Measurements from ENCODE around the gene MANBA. TPM values are rescaled to one million over a fixed set of nuclear protein-coding genes. Genes with fewer than 3 reads are reported as not detected.
A peak's percentile ranks its signal among the peaks of the same experiment; 100 is the strongest.

The MANBA gene
- total and polyA plus RNA-seq, 2 of the 13 experiments (the other 11 are each of a cell fraction or from before 2014, with no cell fraction given), result 11.7 to 33.3 TPM

DNA sequence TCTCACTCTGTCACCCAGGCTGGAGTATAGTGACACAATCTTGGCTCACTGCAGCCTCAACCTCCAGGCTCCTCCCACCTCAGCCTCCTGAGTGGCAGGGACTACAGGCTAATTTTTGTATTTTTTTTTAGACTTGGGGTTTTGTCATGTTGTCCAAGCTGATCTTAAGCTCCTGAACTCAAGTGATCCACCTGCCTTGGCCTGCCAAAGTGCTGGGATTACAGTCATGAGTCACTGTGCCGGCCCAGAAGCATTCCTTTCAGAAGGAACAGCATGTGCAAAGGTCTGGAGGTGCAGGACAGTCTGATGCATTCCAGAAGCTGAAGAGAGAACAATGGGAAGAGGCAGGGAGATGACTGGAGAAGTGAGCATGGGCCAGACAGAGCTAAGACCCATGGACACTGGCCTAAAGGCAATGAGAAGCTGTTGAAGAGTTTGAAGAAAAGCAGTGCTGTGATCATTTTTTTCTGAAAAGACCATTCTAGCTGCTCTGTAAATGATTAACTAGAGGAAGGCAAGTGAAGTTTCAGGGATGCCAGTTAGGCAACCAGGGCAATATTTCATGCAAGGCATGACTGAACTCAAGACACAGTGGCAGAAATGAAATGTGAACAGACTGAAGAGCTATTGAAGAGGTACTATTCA lies 43.2 kb downstream of the MANBA start (continued):
- TF ChIP-seq, protein P1, sequence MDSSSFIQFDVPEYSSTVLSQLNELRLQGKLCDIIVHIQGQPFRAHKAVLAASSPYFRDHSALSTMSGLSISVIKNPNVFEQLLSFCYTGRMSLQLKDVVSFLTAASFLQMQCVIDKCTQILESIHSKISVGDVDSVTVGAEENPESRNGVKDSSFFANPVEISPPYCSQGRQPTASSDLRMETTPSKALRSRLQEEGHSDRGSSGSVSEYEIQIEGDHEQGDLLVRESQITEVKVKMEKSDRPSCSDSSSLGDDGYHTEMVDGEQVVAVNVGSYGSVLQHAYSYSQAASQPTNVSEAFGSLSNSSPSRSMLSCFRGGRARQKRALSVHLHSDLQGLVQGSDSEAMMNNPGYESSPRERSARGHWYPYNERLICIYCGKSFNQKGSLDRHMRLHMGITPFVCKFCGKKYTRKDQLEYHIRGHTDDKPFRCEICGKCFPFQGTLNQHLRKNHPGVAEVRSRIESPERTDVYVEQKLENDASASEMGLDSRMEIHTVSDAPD (CRISPR knock-in tag; IDR thresholded peaks at IDR 0.05), result no peak
- peak; percentile 30; the same call in 1 of the 2 replicates for TF ChIP-seq HOXA3 (CRISPR knock-in tag; IDR thresholded peaks at IDR 0.05)
- TF ChIP-seq RXRA (CRISPR knock-in tag; IDR thresholded peaks at IDR 0.05), result peak; percentile 47; the same call in 1 of the 2 replicates
- no peak for TF ChIP-seq DNMT1 (CRISPR knock-in tag; IDR thresholded peaks at IDR 0.05)
- TF ChIP-seq XRCC5 (optimal IDR thresholded peaks at IDR 0.05; ENCODE audit: low read length), result peak; percentile 73
- TF ChIP-seq, protein P2, sequence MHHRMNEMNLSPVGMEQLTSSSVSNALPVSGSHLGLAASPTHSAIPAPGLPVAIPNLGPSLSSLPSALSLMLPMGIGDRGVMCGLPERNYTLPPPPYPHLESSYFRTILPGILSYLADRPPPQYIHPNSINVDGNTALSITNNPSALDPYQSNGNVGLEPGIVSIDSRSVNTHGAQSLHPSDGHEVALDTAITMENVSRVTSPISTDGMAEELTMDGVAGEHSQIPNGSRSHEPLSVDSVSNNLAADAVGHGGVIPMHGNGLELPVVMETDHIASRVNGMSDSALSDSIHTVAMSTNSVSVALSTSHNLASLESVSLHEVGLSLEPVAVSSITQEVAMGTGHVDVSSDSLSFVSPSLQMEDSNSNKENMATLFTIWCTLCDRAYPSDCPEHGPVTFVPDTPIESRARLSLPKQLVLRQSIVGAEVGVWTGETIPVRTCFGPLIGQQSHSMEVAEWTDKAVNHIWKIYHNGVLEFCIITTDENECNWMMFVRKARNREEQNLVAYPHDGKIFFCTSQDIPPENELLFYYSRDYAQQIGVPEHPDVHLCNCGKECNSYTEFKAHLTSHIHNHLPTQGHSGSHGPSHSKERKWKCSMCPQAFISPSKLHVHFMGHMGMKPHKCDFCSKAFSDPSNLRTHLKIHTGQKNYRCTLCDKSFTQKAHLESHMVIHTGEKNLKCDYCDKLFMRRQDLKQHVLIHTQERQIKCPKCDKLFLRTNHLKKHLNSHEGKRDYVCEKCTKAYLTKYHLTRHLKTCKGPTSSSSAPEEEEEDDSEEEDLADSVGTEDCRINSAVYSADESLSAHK (CRISPR knock-in tag; IDR thresholded peaks at IDR 0.05; ENCODE audit: borderline replicate concordance), result no peak
- TF ChIP-seq, protein P3, sequence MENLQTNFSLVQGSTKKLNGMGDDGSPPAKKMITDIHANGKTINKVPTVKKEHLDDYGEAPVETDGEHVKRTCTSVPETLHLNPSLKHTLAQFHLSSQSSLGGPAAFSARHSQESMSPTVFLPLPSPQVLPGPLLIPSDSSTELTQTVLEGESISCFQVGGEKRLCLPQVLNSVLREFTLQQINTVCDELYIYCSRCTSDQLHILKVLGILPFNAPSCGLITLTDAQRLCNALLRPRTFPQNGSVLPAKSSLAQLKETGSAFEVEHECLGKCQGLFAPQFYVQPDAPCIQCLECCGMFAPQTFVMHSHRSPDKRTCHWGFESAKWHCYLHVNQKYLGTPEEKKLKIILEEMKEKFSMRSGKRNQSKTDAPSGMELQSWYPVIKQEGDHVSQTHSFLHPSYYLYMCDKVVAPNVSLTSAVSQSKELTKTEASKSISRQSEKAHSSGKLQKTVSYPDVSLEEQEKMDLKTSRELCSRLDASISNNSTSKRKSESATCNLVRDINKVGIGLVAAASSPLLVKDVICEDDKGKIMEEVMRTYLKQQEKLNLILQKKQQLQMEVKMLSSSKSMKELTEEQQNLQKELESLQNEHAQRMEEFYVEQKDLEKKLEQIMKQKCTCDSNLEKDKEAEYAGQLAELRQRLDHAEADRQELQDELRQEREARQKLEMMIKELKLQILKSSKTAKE (CRISPR knock-in tag; IDR thresholded peaks at IDR 0.05; ENCODE audit: borderline replicate concordance), result no peak
- TF ChIP-seq KLF15 (CRISPR knock-in tag; IDR thresholded peaks at IDR 0.05; ENCODE audit: borderline replicate concordance), result no peak; the same call in 1 of the 2 replicates
- TF ChIP-seq RARG (CRISPR knock-in tag; IDR thresholded peaks at IDR 0.05; ENCODE audit: low read depth), result no peak
- no peak for TF ChIP-seq ZBTB8A (CRISPR knock-in tag; IDR thresholded peaks at IDR 0.05; ENCODE audit: borderline replicate concordance, low read depth)
- TF ChIP-seq NR2F6 (IDR thresholded peaks at IDR 0.05), result 0 out of 2 replicates have a peak, but pooled peaks have one; percentile 15
- TF ChIP-seq NR2F6 (CRISPR knock-in tag; IDR thresholded peaks at IDR 0.05), result no peak
- TF ChIP-seq IKZF4 (CRISPR knock-in tag; IDR thresholded peaks at IDR 0.05; ENCODE audit: borderline replicate concordance, low read depth, not compliant biosample characterization), result no peak
- TF ChIP-seq ZFAT (CRISPR knock-in tag; conservative IDR thresholded peaks at IDR 0.05), result no peak
- TF ChIP-seq KLF12 (CRISPR knock-in tag; IDR thresholded peaks at IDR 0.05; ENCODE audit: borderline replicate concordance), result no peak
- TF ChIP-seq HDAC1 (CRISPR knock-in tag; IDR thresholded peaks at IDR 0.05), result peak; percentile 67; the same call in 1 of the 2 replicates
- no peak for TF ChIP-seq MLLT10 (CRISPR knock-in tag; IDR thresholded peaks at IDR 0.05)
- TF ChIP-seq ESRRA (CRISPR knock-in tag; IDR thresholded peaks at IDR 0.05; ENCODE audit: low read depth), result no peak
- peak; percentile 57; the same call in 1 of the 2 replicates for TF ChIP-seq JUND (CRISPR knock-in tag; IDR thresholded peaks at IDR 0.05)
- TF ChIP-seq, protein P4, sequence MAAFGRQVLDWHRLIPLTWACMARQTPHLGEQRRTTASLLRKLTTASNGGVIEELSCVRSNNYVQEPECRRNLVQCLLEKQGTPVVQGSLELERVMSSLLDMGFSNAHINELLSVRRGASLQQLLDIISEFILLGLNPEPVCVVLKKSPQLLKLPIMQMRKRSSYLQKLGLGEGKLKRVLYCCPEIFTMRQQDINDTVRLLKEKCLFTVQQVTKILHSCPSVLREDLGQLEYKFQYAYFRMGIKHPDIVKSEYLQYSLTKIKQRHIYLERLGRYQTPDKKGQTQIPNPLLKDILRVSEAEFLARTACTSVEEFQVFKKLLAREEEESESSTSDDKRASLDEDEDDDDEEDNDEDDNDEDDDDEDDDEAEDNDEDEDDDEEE (CRISPR knock-in tag; IDR thresholded peaks at IDR 0.05), result no peak
- no peak for TF ChIP-seq ATF1 (CRISPR knock-in tag; IDR thresholded peaks at IDR 0.05)
- TF ChIP-seq ZNF614 (CRISPR knock-in tag; IDR thresholded peaks at IDR 0.05; ENCODE audit: borderline replicate concordance), result no peak; the same call in 1 of the 2 replicates
